GM18517 (cell line): ENCODE results near the gene KDM5B.

ENCODE experiments used
- ATAC-seq: cut with Tn5 transposase; IDR thresholded peaks from one replicate; pipeline ENCODE4 v1.9.1; 2021; ENCODE audit warnings: mild to moderate bottlenecking, moderate library complexity; ENCODE audit not compliant: unreplicated experiment

Gene KDM5B

GRCh38 chr1:202688401-202688800, 119.8 kb downstream of the KDM5B start:
- ATAC-seq: no peak

GRCh38 chr1:202687798-202688197, 120.4 kb downstream of the KDM5B start:
- ATAC-seq: no peak

- no peak for ATAC-seq
Measured at GRCh38 chr1:202687370-202687769, 120.9 kb downstream of the KDM5B start.

GRCh38 chr1:202685641-202686040, 122.6 kb downstream of the KDM5B start:
- ATAC-seq: no peak

GRCh38 chr1:202684716-202685115, 123.5 kb downstream of the KDM5B start:
- no peak for ATAC-seq

GRCh38 chr1:202683029-202683428, 125.2 kb downstream of the KDM5B start:
- ATAC-seq: no peak

- ATAC-seq: no peak
Measured at GRCh38 chr1:202682477-202682876, 125.7 kb downstream of the KDM5B start.

GRCh38 chr1:202681736-202682420, 126.3 kb downstream of the KDM5B start:
- no peak for ATAC-seq

- ATAC-seq: no peak
Measured at GRCh38 chr1:202680586-202681352, 127.5 kb downstream of the KDM5B start.

- no peak for ATAC-seq
Measured at GRCh38 chr1:202679406-202680177, 128.6 kb downstream of the KDM5B start.

- ATAC-seq: no peak
Measured at GRCh38 chr1:202677433-202677832, 130.8 kb downstream of the KDM5B start.
